Muscle layer of duodenum (tissue), 2 donors: ENCODE data around the gene SLC36A2.

Source experiments
- H3K27ac ChIP-seq: one replicate; pipeline ENCODE4 v1.7.0; 2013; ENCODE audit warnings: mild to moderate bottlenecking, low read length
- H3K27me3 ChIP-seq: one replicate; pipeline ENCODE4 v1.7.0; 2013; ENCODE audit warnings: low read depth, mild to moderate bottlenecking, control low read depth, low read length
- H3K36me3 ChIP-seq, 2 donors: one replicate each; pipeline ENCODE4 v1.7.0; 2013; ENCODE audit warnings: low read length in 2 of 2, control low read depth in 1 of 2, mild to moderate bottlenecking in 1 of 2; ENCODE audit not compliant: insufficient read depth in 2 of 2, control insufficient read depth in 1 of 2
- H3K4me1 ChIP-seq, 2 donors: one replicate each; pipeline ENCODE4 v1.7.0; 2013; ENCODE audit warnings: low read length in 2 of 2, mild to moderate bottlenecking in 2 of 2, control low read depth in 1 of 2, moderate library complexity in 1 of 2; ENCODE audit not compliant: insufficient read depth in 2 of 2, control insufficient read depth in 1 of 2
- H3K4me3 ChIP-seq, 2 donors: one replicate each; pipeline ENCODE4 v1.7.0; 2013; ENCODE audit warnings: low read length in 2 of 2, low read depth in 1 of 2, mild to moderate bottlenecking in 1 of 2
- H3K9me3 ChIP-seq, 2 donors: one replicate each; pipeline ENCODE4 v1.7.0; 2013; ENCODE audit warnings: low read length in 2 of 2, control low read depth in 1 of 2, mild to moderate bottlenecking in 1 of 2; ENCODE audit not compliant: control insufficient read depth in 1 of 2
- donor health status: healthy.

Gene SLC36A2

GRCh38 chr5:151298063-151298855 is 49.1 kb downstream of the SLC36A2 start:
- no peaks in the 10 kb centered on the region for H3K36me3 ChIP-seq
- no peak overlapping the region for H3K27ac ChIP-seq
- H3K9me3 ChIP-seq: no peaks in the 10 kb centered on the region
- H3K4me1 ChIP-seq: no peaks in the 10 kb centered on the region
- H3K4me3 ChIP-seq: no peak overlapping the region
- no peaks in the 10 kb centered on the region for H3K27me3 ChIP-seq

GRCh38 chr5:151296974-151297373 is 50.4 kb downstream of the SLC36A2 start:
- Histone ChIP-seq H3K27me3 (no peaks in the 10 kb centered on the region), H3K4me3 (no peak overlapping the region), H3K27ac (no peak overlapping the region), H3K4me1 (no peaks in the 10 kb centered on the region), H3K36me3 (no peaks in the 10 kb centered on the region), H3K9me3 (no peaks in the 10 kb centered on the region)

GRCh38 chr5:151296478-151296830 is 50.9 kb downstream of the SLC36A2 start:
- no peak overlapping the region for H3K4me3 ChIP-seq
- H3K4me1 ChIP-seq: no peaks in the 10 kb centered on the region
- no peaks in the 10 kb centered on the region for H3K36me3 ChIP-seq
- no peak overlapping the region for H3K27ac ChIP-seq
- no peaks in the 10 kb centered on the region for H3K27me3 ChIP-seq
- no peaks in the 10 kb centered on the region for H3K9me3 ChIP-seq

GRCh38 chr5:151295791-151296477 is 51.4 kb downstream of the SLC36A2 start:
- Histone ChIP-seq H3K27ac (no peak overlapping the region), H3K9me3 (no peaks in the 10 kb centered on the region), H3K4me1 (no peaks in the 10 kb centered on the region)

GRCh38 chr5:151295138-151295537 is 52.2 kb downstream of the SLC36A2 start:
- no peaks in the 10 kb centered on the region for H3K9me3 ChIP-seq
- no peak overlapping the region for H3K27ac ChIP-seq

More at GRCh38 chr5:151295791-151296477, 51.4 kb downstream of the SLC36A2 start:
- Histone ChIP-seq H3K36me3 (no peaks in the 10 kb centered on the region), H3K27me3 (no peaks in the 10 kb centered on the region), H3K4me3 (no peak overlapping the region)

GRCh38 chr5:151293624-151294023 is 53.7 kb downstream of the SLC36A2 start:
- Histone ChIP-seq H3K36me3 (no peaks in the 10 kb centered on the region), H3K9me3 (no peaks in the 10 kb centered on the region), H3K4me3 (no peak overlapping the region), H3K4me1 (no peaks in the 10 kb centered on the region), H3K27ac (no peak overlapping the region), H3K27me3 (no peaks in the 10 kb centered on the region)

More at GRCh38 chr5:151295138-151295537, 52.2 kb downstream of the SLC36A2 start:
- H3K36me3 ChIP-seq: no peaks in the 10 kb centered on the region
- H3K4me1 ChIP-seq: no peaks in the 10 kb centered on the region
- H3K27me3 ChIP-seq: no peaks in the 10 kb centered on the region
- no peak overlapping the region for H3K4me3 ChIP-seq

GRCh38 chr5:151288180-151288579 is 59.2 kb downstream of the SLC36A2 start:
- Histone ChIP-seq H3K27me3 (no peaks in the 10 kb centered on the region), H3K27ac (no peak overlapping the region), H3K4me1 (no peaks in the 10 kb centered on the region), H3K36me3 (no peaks in the 10 kb centered on the region), H3K4me3 (no peak overlapping the region), H3K9me3 (no peaks in the 10 kb centered on the region)

- Histone ChIP-seq H3K4me3 (no peak overlapping the region), H3K4me1 (no peaks in the 10 kb centered on the region), H3K27me3 (no peaks in the 10 kb centered on the region), H3K36me3 (no peaks in the 10 kb centered on the region), H3K9me3 (no peaks in the 10 kb centered on the region), H3K27ac (no peak overlapping the region)
These were observed 61.1 kb downstream of the SLC36A2 start for GRCh38 chr5:151286246-151286645.

- Histone ChIP-seq H3K27ac (no peak overlapping the region), H3K9me3 (no peaks in the 10 kb centered on the region), H3K27me3 (no peaks in the 10 kb centered on the region), H3K4me3 (no peak overlapping the region), H3K4me1 (no peaks in the 10 kb centered on the region), H3K36me3 (no peaks in the 10 kb centered on the region)
These were observed 61.7 kb downstream of the SLC36A2 start for GRCh38 chr5:151285683-151286082.

- no peaks in the 10 kb centered on the region for H3K36me3 ChIP-seq
- no peaks in the 10 kb centered on the region for H3K9me3 ChIP-seq
- no peak overlapping the region for H3K27ac ChIP-seq
- no peaks in the 10 kb centered on the region for H3K27me3 ChIP-seq
- H3K4me1 ChIP-seq: no peaks in the 10 kb centered on the region
- H3K4me3 ChIP-seq: no peak overlapping the region
These were observed 62.9 kb downstream of the SLC36A2 start for GRCh38 chr5:151284392-151284967.

- Histone ChIP-seq H3K9me3 (no peaks in the 10 kb centered on the region), H3K36me3 (no peaks in the 10 kb centered on the region), H3K27ac (no peak overlapping the region), H3K4me1 (no peaks in the 10 kb centered on the region), H3K27me3 (no peaks in the 10 kb centered on the region), H3K4me3 (no peak overlapping the region)
These were observed 64.1 kb downstream of the SLC36A2 start for GRCh38 chr5:151283120-151283825.
